GM18511 (cell line): ENCODE measurements around the gene MTREX.
"Not testable (repeated sequence)": the region's sequence is repeated elsewhere in the genome, so short reads cannot be mapped to it uniquely, and the experiment has no call there.

Source experiments
- ATAC-seq: cut with Tn5 transposase; IDR thresholded peaks from one replicate; pipeline ENCODE4 v1.9.1; 2021; ENCODE audit warnings: mild to moderate bottlenecking, moderate library complexity; ENCODE audit not compliant: unreplicated experiment

The MTREX gene

GRCh38 chr5:55307383-55308253 is at the start of gene MTREX, which contains the start of gene DHX29:
TSS of gene MTREX (plus strand) at chr5:55307989. CDS start at chr5:55308014, 25 bp downstream.
TSS of gene DHX29 (minus strand) at chr5:55307694. CDS start at chr5:55307573, 121 bp downstream.
- ATAC-seq = peak; percentile 94

GRCh38 chr5:55258339-55258738 is 49.5 kb upstream of the MTREX start:
- no peak for ATAC-seq

- ATAC-seq = no peak
Observed at GRCh38 chr5:55276771-55277170, 31.0 kb upstream of the MTREX start.

- no peak for ATAC-seq
Observed at GRCh38 chr5:55278778-55279177, 29.0 kb upstream of the MTREX start.

- no peak for ATAC-seq
Observed at GRCh38 chr5:55286411-55286933, 21.3 kb upstream of the MTREX start.

GRCh38 chr5:55289808-55290207 is 18.0 kb upstream of the MTREX start:
- no peak for ATAC-seq

GRCh38 chr5:55290991-55291390 is 16.8 kb upstream of the MTREX start:
- ATAC-seq = no peak

- no peak for ATAC-seq
Observed at GRCh38 chr5:55294935-55295334, 12.9 kb upstream of the MTREX start.

GRCh38 chr5:55300890-55301289 is 6.9 kb upstream of the MTREX start:
- ATAC-seq = no peak

- no peak for ATAC-seq
Observed at GRCh38 chr5:55303238-55303690, 4.5 kb upstream of the MTREX start.

- ATAC-seq = no peak
Observed at GRCh38 chr5:55304584-55304983, 3.2 kb upstream of the MTREX start.

- ATAC-seq = no peak
Observed at GRCh38 chr5:55305345-55305744, 2.4 kb upstream of the MTREX start.

GRCh38 chr5:55306641-55307382 is 977 bp upstream of the MTREX start:
- peak; percentile 9 for ATAC-seq

- peak; percentile 29 for ATAC-seq
Observed at GRCh38 chr5:55308254-55308836, 556 bp downstream of the MTREX start.

- no peak for ATAC-seq
Observed at GRCh38 chr5:55313870-55314617, 6.3 kb downstream of the MTREX start.

GRCh38 chr5:55316289-55316688 is 8.5 kb downstream of the MTREX start:
- no peak for ATAC-seq

GRCh38 chr5:55316837-55317236 is 9.0 kb downstream of the MTREX start:
- ATAC-seq = no peak

GRCh38 chr5:55318237-55318636 is 10.4 kb downstream of the MTREX start:
- not testable (repeated sequence) for ATAC-seq

- ATAC-seq = no peak
Observed at GRCh38 chr5:55319491-55319890, 11.7 kb downstream of the MTREX start.

- no peak for ATAC-seq
Observed at GRCh38 chr5:55320571-55320970, 12.8 kb downstream of the MTREX start.
